Activated CD8-positive, alpha-beta T cell treated with anti-CD3 and anti-CD28 coated beads for 36 hours (primary cell): ENCODE measurements around the gene BCOR. TPM values are rescaled to one million over a fixed set of nuclear protein-coding genes. Genes with fewer than 3 reads are reported as not detected.

ENCODE experiments used
- ATAC-seq: fragments of 200-7000 bp; cut with Tn5 transposase; one replicate; pipeline ENCODE4 v1.10.0; 2021; ENCODE audit warnings: mild to moderate bottlenecking, moderate library complexity
- CTCF ChIA-PET: fragments of 350-600 bp; sonication (Branson Sonifier 250); formaldehyde crosslinking; loops from one replicate; lab custom pipeline; 2021; ENCODE audit warnings: antibody characterized with exemption; lab: Charles Lee
- POLR2A ChIA-PET: fragments of 350-600 bp; sonication (Branson Sonifier 250); formaldehyde crosslinking; loops from one replicate; lab custom pipeline; 2021; ENCODE audit warnings: antibody characterized with exemption; lab: Charles Lee
- DNase-seq: peaks from one replicate; pipeline ENCODE4 v3.0.0-alpha.2; 2020
- H3K27ac Mint-ChIP-seq: one replicate; pipeline ENCODE4 v1.8.0; 2021; ENCODE audit warnings: mild to moderate bottlenecking, mixed read lengths
- H3K27me3 Mint-ChIP-seq: one replicate; pipeline ENCODE4 v1.8.0; 2021; ENCODE audit warnings: mixed read lengths
- H3K36me3 Mint-ChIP-seq: one replicate; pipeline ENCODE4 v1.8.0; 2021; ENCODE audit warnings: low read depth, mixed read lengths
- H3K4me1 Mint-ChIP-seq: one replicate; pipeline ENCODE4 v1.8.0; 2021; ENCODE audit warnings: low read depth, mixed read lengths
- H3K4me3 Mint-ChIP-seq: one replicate; pipeline ENCODE4 v1.8.0; 2021; ENCODE audit warnings: mild to moderate bottlenecking, moderate library complexity, mixed read lengths
- H3K9me3 Mint-ChIP-seq: one replicate; pipeline ENCODE4 v1.8.0; 2021; ENCODE audit warnings: mixed read lengths
- CTCF ChIP-seq: fragments of 200-600 bp; IDR thresholded peaks from one replicate; pipeline ENCODE4 v1.8.0; 2022; ENCODE audit warnings: antibody characterized with exemption, mild to moderate bottlenecking
- intact Hi-C: fragments of 100-400 bp; cut with micrococcal nuclease; formaldehyde crosslinking; loops from one replicate; pipeline ENCODE4 v1.10.0; 2022
- total RNA-seq, 2 experiments: library from RNA; stranded (reverse); gene quantifications; one replicate each; pipeline ENCODE4 v1.2.3, GENCODE V29; 2021

BCOR gene
- total RNA-seq, 2 experiments from 2014 or later, result 38.3 to 39.6 TPM

GRCh38 chrX:40088299-40088625, 9.5 kb downstream of the BCOR start:
- intact Hi-C loops, result no loop called here
- Mint-ChIP-seq H3K27ac (no peak overlapping the region), H3K4me3 (no peak overlapping the region), H3K4me1 (peaks cover 65% of the 10 kb centered on the region), H3K9me3 (no peaks in the 10 kb centered on the region), H3K27me3 (no peaks in the 10 kb centered on the region), H3K36me3 (peaks cover 6% of the 10 kb centered on the region)
- no peak for TF ChIP-seq CTCF
- ATAC-seq (no peak), DNase-seq (no peak)
- CTCF ChIA-PET, result interaction anchor here (1.0 kb wide), 1 partner anchor 358 kb away, joined by 3 read pairs; no protein-coding TSS in a partner anchor
- POLR2A ChIA-PET, result interaction anchor here (0.9 to 1.4 kb wide), 2 partner anchors 9 to 65 kb away, joined by 3 read pairs; no protein-coding TSS in a partner anchor

- H3K4me1 Mint-ChIP-seq, result peaks cover 61% of the 10 kb centered on the region
- no peak overlapping the region for H3K4me3 Mint-ChIP-seq
- intact Hi-C loops, result no loop called here
Measured at GRCh38 chrX:40087425-40088298, 10.1 kb downstream of the BCOR start.

GRCh38 chrX:40086569-40087335, 11.0 kb downstream of the BCOR start:
- ATAC-seq (no peak), DNase-seq (no peak)
- no peak overlapping the region for H3K27ac Mint-ChIP-seq
- H3K36me3 Mint-ChIP-seq, result peaks cover 3% of the 10 kb centered on the region
- no peak for TF ChIP-seq CTCF
- no peak overlapping the region for H3K4me3 Mint-ChIP-seq
- H3K4me1 Mint-ChIP-seq, result peaks cover 65% of the 10 kb centered on the region
- POLR2A ChIA-PET, result interaction anchor here (0.7 kb wide), 1 partner anchor 434 kb away, joined by 3 read pairs; no protein-coding TSS in a partner anchor
- no peaks in the 10 kb centered on the region for H3K27me3 Mint-ChIP-seq
- intact Hi-C loops, result no loop called here
- H3K9me3 Mint-ChIP-seq, result no peaks in the 10 kb centered on the region
- CTCF ChIA-PET, result no interaction called here

More at GRCh38 chrX:40087425-40088298, 10.1 kb downstream of the BCOR start:
- CTCF ChIA-PET, result interaction anchor here (1.0 kb wide), 1 partner anchor 357 kb away, joined by 3 read pairs; no protein-coding TSS in a partner anchor
- Mint-ChIP-seq H3K27ac (no peak overlapping the region), H3K9me3 (no peaks in the 10 kb centered on the region), H3K27me3 (no peaks in the 10 kb centered on the region), H3K36me3 (peaks cover 4% of the 10 kb centered on the region)
- no peak for TF ChIP-seq CTCF
- POLR2A ChIA-PET, result interaction anchor here (0.9 to 1.4 kb wide), 2 partner anchors 9 to 66 kb away, joined by 3 read pairs; no protein-coding TSS in a partner anchor
- DNase-seq (no peak), ATAC-seq (no peak)

- no peak overlapping the region for H3K27ac Mint-ChIP-seq
- TF ChIP-seq CTCF, result no peak
- POLR2A ChIA-PET, result interaction anchor here (0.7 to 2.1 kb wide), 4 partner anchors 12 to 435 kb away, joined by 3 to 11 read pairs (median 4); partner anchors contain the start of gene BCOR
- peak; percentile 36 for DNase-seq
- intact Hi-C loops, result no loop called here
- no peaks in the 10 kb centered on the region for H3K27me3 Mint-ChIP-seq
- H3K4me1 Mint-ChIP-seq, result peaks cover 65% of the 10 kb centered on the region
- no peaks in the 10 kb centered on the region for H3K9me3 Mint-ChIP-seq
- H3K36me3 Mint-ChIP-seq, result peaks cover 3% of the 10 kb centered on the region
- CTCF ChIA-PET, result no interaction called here
- peak; percentile 29 for ATAC-seq
- H3K4me3 Mint-ChIP-seq, result no peak overlapping the region
Measured at GRCh38 chrX:40085714-40086113, 12.0 kb downstream of the BCOR start.
